GM19238 (cell line): ENCODE measurements around the gene RIPOR3.
"Not testable (repeated sequence)": the region's sequence is repeated elsewhere in the genome, so short reads cannot be mapped to it uniquely, and the experiment has no call there.

ENCODE experiments used
- DNase-seq: peaks from one replicate; pipeline ENCODE4 v3.0.0; 2011; ENCODE audit warnings: low spot score; ENCODE audit not compliant: insufficient read length

The RIPOR3 gene

GRCh38 chr20:50558483-50558925 lies 132.8 kb downstream of the RIPOR3 start:
- no peak for DNase-seq

- DNase-seq: no peak
These were observed 133.7 kb downstream of the RIPOR3 start for GRCh38 chr20:50557549-50558134.

GRCh38 chr20:50555662-50556061 lies 135.7 kb downstream of the RIPOR3 start:
- DNase-seq: no peak

GRCh38 chr20:50554694-50555579 lies 136.4 kb downstream of the RIPOR3 start:
- DNase-seq: no peak

GRCh38 chr20:50552979-50553378 lies 138.4 kb downstream of the RIPOR3 start:
- no peak for DNase-seq

- no peak for DNase-seq
These were observed 140.1 kb downstream of the RIPOR3 start for GRCh38 chr20:50551288-50551687.

GRCh38 chr20:50550531-50550930 lies 140.8 kb downstream of the RIPOR3 start:
- DNase-seq: no peak

GRCh38 chr20:50548396-50548795 lies 142.9 kb downstream of the RIPOR3 start:
- DNase-seq: no peak

GRCh38 chr20:50547964-50548363 lies 143.4 kb downstream of the RIPOR3 start:
- no peak for DNase-seq

GRCh38 chr20:50546729-50547314 lies 144.5 kb downstream of the RIPOR3 start:
- no peak for DNase-seq

GRCh38 chr20:50545126-50545525 lies 146.2 kb downstream of the RIPOR3 start:
- no peak for DNase-seq

GRCh38 chr20:50543326-50543725 lies 148.0 kb downstream of the RIPOR3 start:
- DNase-seq: no peak

GRCh38 chr20:50541606-50542041 lies 149.7 kb downstream of the RIPOR3 start:
- DNase-seq: no peak

- no peak for DNase-seq
These were observed 150.4 kb downstream of the RIPOR3 start for GRCh38 chr20:50540620-50541605.

- DNase-seq: not testable (repeated sequence)
These were observed 151.5 kb downstream of the RIPOR3 start for GRCh38 chr20:50539798-50540197.

- no peak for DNase-seq
These were observed 153.1 kb downstream of the RIPOR3 start for GRCh38 chr20:50538276-50538675.

- DNase-seq: no peak
These were observed 153.7 kb downstream of the RIPOR3 start for GRCh38 chr20:50537546-50538201.

- DNase-seq: no peak
These were observed 155.0 kb downstream of the RIPOR3 start for GRCh38 chr20:50536333-50536732.
